ENCODE results near the gene IDH3G. TPM values are rescaled to one million over a fixed set of nuclear protein-coding genes. Genes with fewer than 3 reads are reported as not detected.

Gene IDH3G
- total RNA-seq, 1 donor from 2014 or later: 62.2 TPM

- no peak for DNase-seq (ENCODE audit: low read depth)
- no peak for TF ChIP-seq CTCF (conservative IDR thresholded peaks at IDR 0.05; ENCODE audit: low read depth, low read length)
- H3K4me3 ChIP-seq (ENCODE audit: low read depth, low read length): no peak overlapping the region
Observed at GRCh38 chrX:153804100-153804595, 10.0 kb upstream of the IDH3G start.

GRCh38 chrX:153803211-153804099 lies 9.3 kb upstream of the IDH3G start:
- TF ChIP-seq CTCF (conservative IDR thresholded peaks at IDR 0.05; ENCODE audit: low read depth, low read length): no peak
- no peak overlapping the region for H3K4me3 ChIP-seq (ENCODE audit: low read depth, low read length)
- DNase-seq (ENCODE audit: low read depth): no peak

- no peak overlapping the region for H3K4me3 ChIP-seq (ENCODE audit: low read depth, low read length)
- no peak for DNase-seq (ENCODE audit: low read depth)
- no peak for TF ChIP-seq CTCF (conservative IDR thresholded peaks at IDR 0.05; ENCODE audit: low read depth, low read length)
Observed at GRCh38 chrX:153802513-153803045, 8.4 kb upstream of the IDH3G start.

- DNase-seq (ENCODE audit: low read depth): no peak
- H3K4me3 ChIP-seq (ENCODE audit: low read depth, low read length): no peak overlapping the region
- no peak for TF ChIP-seq CTCF (conservative IDR thresholded peaks at IDR 0.05; ENCODE audit: low read depth, low read length)
Observed at GRCh38 chrX:153801669-153802068, 7.5 kb upstream of the IDH3G start.

- H3K4me3 ChIP-seq (ENCODE audit: low read depth, low read length): no peak overlapping the region
- TF ChIP-seq CTCF (conservative IDR thresholded peaks at IDR 0.05; ENCODE audit: low read depth, low read length): no peak
- DNase-seq (ENCODE audit: low read depth): no peak
Observed at GRCh38 chrX:153800746-153801145, 6.6 kb upstream of the IDH3G start.

DNA sequence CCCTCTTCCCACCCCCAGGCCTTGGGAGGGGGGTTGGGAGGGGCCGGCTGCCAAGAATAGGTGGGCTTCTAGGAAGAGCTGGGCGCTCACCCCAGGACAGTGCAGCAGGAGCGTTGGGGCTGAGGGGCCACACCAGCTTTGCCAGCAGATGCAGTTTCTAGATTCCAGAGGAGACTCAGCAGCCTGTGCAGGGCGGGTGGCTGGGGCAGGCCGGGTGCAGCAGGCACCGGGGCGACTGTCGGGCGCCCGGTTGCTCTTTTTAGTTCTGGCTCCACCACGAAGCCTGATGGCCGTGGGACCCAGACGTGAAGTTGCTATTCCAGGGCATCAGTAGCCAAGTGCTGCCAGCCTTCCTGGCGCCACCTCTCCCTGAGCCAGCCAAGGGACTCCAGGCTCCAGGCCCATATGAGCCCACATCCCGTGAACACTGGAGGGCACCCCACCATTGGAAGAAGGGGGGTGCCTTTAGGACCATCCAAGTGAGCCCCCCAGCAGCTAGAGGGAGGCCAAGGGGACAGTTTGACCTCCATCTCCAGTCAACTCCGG lies 6.1 kb upstream of the IDH3G start:
- no peak overlapping the region for H3K4me3 ChIP-seq (ENCODE audit: low read depth, low read length)
- DNase-seq (ENCODE audit: low read depth): no peak
- TF ChIP-seq CTCF (conservative IDR thresholded peaks at IDR 0.05; ENCODE audit: low read depth, low read length): no peak
